Measurements from ENCODE around the gene PLXNA2.
A peak's percentile ranks its signal among the peaks of the same experiment; 100 is the strongest.

The PLXNA2 gene

DNA sequence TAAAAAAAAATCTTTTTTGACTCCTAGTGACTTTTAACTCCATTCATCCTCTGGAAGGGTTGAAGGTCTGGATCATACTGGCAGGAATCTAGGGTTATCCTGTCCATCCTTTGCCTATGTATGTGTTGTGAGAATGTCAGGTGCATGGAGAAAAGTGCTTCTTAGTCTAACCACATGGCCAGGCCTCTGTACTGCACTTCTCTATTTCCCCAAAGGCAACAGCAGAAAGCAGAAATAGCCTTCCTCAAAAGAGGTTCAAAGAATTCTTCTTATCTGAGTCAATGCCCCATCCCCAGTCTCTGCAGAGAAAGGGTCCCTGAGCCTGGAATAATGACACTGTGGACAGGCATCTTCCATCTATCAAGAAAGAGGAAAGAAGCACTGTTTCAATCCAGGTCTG is 247.5 kb downstream of the PLXNA2 start:
- no peak overlapping the region for H2AFZ ChIP-seq (ENCODE audit: low read depth, low read length)
- no peaks in the 10 kb centered on the region for H4K20me1 ChIP-seq (ENCODE audit: insufficient read depth, low read length)
- H3K9me3 ChIP-seq (ENCODE audit: insufficient read depth, low read length), result no peaks in the 10 kb centered on the region
- no peak overlapping the region for H3K4me3 ChIP-seq (ENCODE audit: low read length)
- H3K4me1 ChIP-seq (ENCODE audit: low read length), result no peaks in the 10 kb centered on the region
- peaks cover 17% of the 10 kb centered on the region for H3K27me3 ChIP-seq (ENCODE audit: low read depth, low read length)
- no peak for TF ChIP-seq EZH2phosphoT487 (IDR thresholded peaks at IDR 0.05; ENCODE audit: low read depth)
- H3K27ac ChIP-seq (ENCODE audit: low read length), result no peak overlapping the region
- no peaks in the 10 kb centered on the region for H3K79me2 ChIP-seq (ENCODE audit: low read length)
- no peak overlapping the region for H3K9ac ChIP-seq (ENCODE audit: low read length)
- H3K36me3 ChIP-seq (replicated peaks; ENCODE audit: low read depth, low read length), result no peaks in the 10 kb centered on the region
- H3K4me2 ChIP-seq (ENCODE audit: low read length), result no peak overlapping the region

DNA sequence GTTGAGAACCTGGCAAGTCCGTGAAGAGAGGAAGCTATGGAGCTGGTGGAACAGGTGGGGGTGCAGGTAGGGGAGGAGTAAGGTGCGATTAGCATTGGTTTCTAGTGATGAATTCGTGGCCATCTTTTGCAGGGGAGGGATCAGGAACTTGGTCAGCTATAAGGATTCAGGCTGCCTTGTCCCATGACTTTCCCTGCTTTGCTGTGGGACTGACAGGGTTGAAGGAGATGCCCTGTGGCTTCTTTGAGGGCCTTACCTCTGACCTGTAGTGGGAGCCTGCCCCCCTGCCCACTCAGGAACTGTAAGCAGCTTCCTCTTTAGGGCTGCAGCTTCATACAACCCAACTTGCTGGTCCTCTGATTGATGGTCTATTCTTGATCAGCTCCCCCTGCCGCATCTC is 248.6 kb downstream of the PLXNA2 start:
- Histone ChIP-seq H3K4me1 (ENCODE audit: low read length) (no peaks in the 10 kb centered on the region), H3K36me3 (replicated peaks; ENCODE audit: low read depth, low read length) (no peaks in the 10 kb centered on the region), H3K27me3 (ENCODE audit: low read depth, low read length) (peaks cover 17% of the 10 kb centered on the region), H3K9me3 (ENCODE audit: insufficient read depth, low read length) (no peaks in the 10 kb centered on the region), H2AFZ (ENCODE audit: low read depth, low read length) (no peak overlapping the region), H3K79me2 (ENCODE audit: low read length) (no peaks in the 10 kb centered on the region), H3K4me3 (ENCODE audit: low read length) (no peak overlapping the region), H4K20me1 (ENCODE audit: insufficient read depth, low read length) (no peaks in the 10 kb centered on the region), H3K9ac (ENCODE audit: low read length) (no peak overlapping the region), H3K4me2 (ENCODE audit: low read length) (no peak overlapping the region), H3K27ac (ENCODE audit: low read length) (no peak overlapping the region)
- TF ChIP-seq, protein P1, sequence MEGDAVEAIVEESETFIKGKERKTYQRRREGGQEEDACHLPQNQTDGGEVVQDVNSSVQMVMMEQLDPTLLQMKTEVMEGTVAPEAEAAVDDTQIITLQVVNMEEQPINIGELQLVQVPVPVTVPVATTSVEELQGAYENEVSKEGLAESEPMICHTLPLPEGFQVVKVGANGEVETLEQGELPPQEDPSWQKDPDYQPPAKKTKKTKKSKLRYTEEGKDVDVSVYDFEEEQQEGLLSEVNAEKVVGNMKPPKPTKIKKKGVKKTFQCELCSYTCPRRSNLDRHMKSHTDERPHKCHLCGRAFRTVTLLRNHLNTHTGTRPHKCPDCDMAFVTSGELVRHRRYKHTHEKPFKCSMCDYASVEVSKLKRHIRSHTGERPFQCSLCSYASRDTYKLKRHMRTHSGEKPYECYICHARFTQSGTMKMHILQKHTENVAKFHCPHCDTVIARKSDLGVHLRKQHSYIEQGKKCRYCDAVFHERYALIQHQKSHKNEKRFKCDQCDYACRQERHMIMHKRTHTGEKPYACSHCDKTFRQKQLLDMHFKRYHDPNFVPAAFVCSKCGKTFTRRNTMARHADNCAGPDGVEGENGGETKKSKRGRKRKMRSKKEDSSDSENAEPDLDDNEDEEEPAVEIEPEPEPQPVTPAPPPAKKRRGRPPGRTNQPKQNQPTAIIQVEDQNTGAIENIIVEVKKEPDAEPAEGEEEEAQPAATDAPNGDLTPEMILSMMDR (IDR thresholded peaks at IDR 0.05; ENCODE audit: low read depth, low read length), result no peak
- no peak for TF ChIP-seq EZH2phosphoT487 (IDR thresholded peaks at IDR 0.05; ENCODE audit: low read depth)

DNA sequence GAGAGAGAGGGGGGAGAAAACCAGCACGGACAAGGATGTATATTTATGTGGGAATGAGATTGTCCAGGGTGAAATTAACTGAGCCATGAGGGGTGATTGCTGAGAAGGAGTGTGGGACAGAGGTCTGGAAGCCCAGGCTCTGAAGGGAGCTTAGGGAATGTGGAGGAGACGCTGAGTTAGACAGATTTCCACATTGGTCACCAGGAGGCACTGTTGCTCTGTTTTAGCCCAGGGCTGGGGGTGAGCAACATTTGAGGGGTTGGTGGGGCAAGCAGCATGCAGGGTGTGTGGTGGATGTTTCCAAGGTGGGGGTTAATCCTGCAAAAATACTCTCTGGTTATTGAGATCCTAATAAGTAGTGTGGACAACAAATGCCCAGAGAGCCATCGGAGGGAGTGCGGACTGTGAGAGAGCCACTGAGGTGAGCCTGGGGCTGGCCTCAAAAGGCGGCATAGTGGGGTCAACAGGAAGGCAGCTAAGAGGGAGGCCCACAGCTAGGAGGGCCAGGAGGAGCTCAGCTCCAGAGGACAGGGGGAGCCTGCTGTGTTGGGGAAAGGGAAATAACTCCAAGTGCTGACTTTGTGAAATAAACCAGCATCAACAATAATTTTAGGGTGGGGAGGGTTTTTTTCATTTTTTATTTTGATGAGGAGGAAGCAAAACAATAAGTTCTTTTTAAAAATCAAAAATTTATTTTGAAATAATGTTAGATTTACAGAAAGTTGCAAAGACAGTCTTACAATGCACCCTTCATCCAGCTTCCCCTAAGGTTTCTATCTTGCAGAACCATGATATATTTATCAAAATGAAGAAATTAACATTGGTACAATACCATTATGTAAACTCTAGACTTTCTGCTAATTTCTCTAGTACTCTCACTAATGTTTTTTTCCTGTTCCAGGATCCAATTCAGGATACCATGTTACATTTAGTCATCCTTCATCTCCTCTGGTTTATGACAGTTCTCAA is 250.4 kb downstream of the PLXNA2 start:
- no peak overlapping the region for H3K4me3 ChIP-seq (ENCODE audit: low read length)
- H2AFZ ChIP-seq (ENCODE audit: low read depth, low read length), result no peak overlapping the region
- no peak overlapping the region for H3K9ac ChIP-seq (ENCODE audit: low read length)
- no peaks in the 10 kb centered on the region for H3K79me2 ChIP-seq (ENCODE audit: low read length)
- H4K20me1 ChIP-seq (ENCODE audit: insufficient read depth, low read length), result no peaks in the 10 kb centered on the region
- TF ChIP-seq, protein P1 (IDR thresholded peaks at IDR 0.05; ENCODE audit: low read depth, low read length), result peak; percentile 84
- no peak for TF ChIP-seq EZH2phosphoT487 (IDR thresholded peaks at IDR 0.05; ENCODE audit: low read depth)
- no peaks in the 10 kb centered on the region for H3K9me3 ChIP-seq (ENCODE audit: insufficient read depth, low read length)
- H3K27ac ChIP-seq (ENCODE audit: low read length), result no peak overlapping the region
- H3K4me1 ChIP-seq (ENCODE audit: low read length), result no peaks in the 10 kb centered on the region
- H3K4me2 ChIP-seq (ENCODE audit: low read length), result no peak overlapping the region
- H3K27me3 ChIP-seq (ENCODE audit: low read depth, low read length), result peaks cover 30% of the 10 kb centered on the region
- no peaks in the 10 kb centered on the region for H3K36me3 ChIP-seq (replicated peaks; ENCODE audit: low read depth, low read length)

DNA sequence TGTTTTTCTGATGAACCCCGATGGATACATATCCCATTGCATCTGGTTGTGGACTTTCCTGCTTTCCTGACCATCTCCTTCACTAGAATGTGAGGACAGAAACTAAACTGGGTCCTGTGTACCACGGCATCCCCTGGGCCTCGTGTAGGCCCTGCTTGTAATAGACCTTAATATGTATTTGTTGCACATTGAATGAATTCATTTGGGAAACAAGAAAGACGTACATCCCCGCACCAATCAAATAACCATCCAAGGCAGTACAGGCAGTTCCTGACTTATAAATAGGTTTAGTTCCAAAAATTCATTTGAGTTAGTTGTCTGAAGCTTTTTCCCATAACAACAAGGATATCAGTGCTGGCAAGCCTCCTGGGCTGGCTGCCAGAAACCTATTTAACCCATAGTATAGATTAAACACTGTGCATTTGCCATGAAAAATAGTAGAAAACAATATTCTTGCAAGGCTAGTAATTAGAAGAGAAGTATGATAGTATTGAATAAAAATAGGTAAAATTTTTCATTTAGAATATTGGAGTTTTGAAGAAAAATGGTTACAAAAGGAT is 251.4 kb downstream of the PLXNA2 start:
- Histone ChIP-seq H3K27me3 (ENCODE audit: low read depth, low read length) (peaks cover 33% of the 10 kb centered on the region), H3K36me3 (replicated peaks; ENCODE audit: low read depth, low read length) (no peaks in the 10 kb centered on the region), H3K4me2 (ENCODE audit: low read length) (no peak overlapping the region), H4K20me1 (ENCODE audit: insufficient read depth, low read length) (no peaks in the 10 kb centered on the region), H3K27ac (ENCODE audit: low read length) (no peak overlapping the region), H3K9ac (ENCODE audit: low read length) (no peak overlapping the region), H3K4me1 (ENCODE audit: low read length) (no peaks in the 10 kb centered on the region), H2AFZ (ENCODE audit: low read depth, low read length) (no peak overlapping the region), H3K9me3 (ENCODE audit: insufficient read depth, low read length) (no peaks in the 10 kb centered on the region), H3K79me2 (ENCODE audit: low read length) (no peaks in the 10 kb centered on the region), H3K4me3 (ENCODE audit: low read length) (no peak overlapping the region)
- TF ChIP-seq, protein P1 (IDR thresholded peaks at IDR 0.05; ENCODE audit: low read depth, low read length), result no peak
- TF ChIP-seq EZH2phosphoT487 (IDR thresholded peaks at IDR 0.05; ENCODE audit: low read depth), result no peak
